GM21576 (cell line): ENCODE data around the gene HRC.
"Not testable (repeated sequence)": the region's sequence is repeated elsewhere in the genome, so short reads cannot be mapped to it uniquely, and the experiment has no call there.

ENCODE experiments used
- ATAC-seq: cut with Tn5 transposase; IDR thresholded peaks from one replicate; pipeline ENCODE4 v1.9.1; 2021; ENCODE audit warnings: mild to moderate bottlenecking, moderate library complexity; ENCODE audit not compliant: unreplicated experiment

HRC gene

DNA sequence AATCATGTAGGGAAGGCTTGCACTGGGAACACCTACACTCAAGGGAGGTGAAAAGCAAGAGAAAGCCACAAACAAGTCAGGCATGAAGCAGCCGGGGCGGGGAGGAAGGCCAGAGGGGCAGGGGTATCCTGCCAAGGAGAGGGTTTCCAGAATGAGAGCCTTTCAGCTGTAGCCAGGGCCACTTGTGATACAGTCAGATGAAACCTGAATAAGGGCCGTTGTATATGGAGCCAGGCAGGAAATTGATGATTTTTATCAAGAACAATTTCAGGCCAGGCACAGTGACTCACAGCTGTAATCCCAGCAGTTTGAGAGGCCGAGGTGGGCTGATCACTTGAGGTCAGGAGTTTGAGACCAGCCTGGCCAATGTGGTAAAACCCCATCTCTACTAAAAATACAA lies 6.8 kb upstream of the HRC start:
- no peak for ATAC-seq

GRCh38 chr19:49160450-49161189 lies 5.4 kb upstream of the HRC start:
- no peak for ATAC-seq

DNA sequence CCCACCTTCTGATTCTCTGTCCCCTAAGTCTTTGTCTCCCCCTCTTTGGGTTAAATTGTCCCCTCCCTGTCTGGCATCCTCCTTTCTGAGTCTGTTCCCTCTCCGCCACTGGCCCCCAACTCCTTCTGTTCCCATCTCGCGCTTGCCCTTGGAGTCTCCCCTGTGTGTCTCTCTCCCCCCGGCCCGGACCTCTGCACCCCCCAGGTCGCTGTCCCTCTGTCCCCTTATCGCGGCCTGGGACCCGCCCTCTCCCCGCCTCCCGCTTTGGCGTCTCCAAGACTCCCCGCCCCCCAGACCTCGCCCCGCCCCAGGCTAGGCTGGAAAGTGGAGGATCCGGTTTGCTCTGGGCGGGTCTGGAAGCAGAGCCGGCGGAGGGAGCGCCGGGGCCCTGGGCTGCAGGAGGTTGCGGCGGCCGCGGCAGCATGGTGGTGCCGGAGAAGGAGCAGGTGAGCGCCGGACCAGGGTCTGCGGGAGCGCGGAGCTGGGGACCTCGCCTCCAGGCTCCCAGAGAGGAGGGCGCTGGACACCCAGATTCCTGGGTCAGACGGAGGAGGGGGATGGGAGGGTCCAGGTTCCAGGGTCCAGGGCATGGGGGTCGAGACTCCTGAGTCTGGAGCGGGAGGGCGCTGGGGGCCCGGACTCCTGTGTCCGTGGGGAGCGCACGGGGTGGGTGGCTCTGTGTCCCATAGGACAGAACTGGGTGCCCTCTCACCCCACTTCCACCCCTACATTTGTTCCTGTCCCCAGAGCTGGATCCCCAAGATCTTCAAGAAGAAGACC lies 2.4 kb upstream of the HRC start, which contains the start of gene TRPM4:
TRPM4 (plus strand) TSS at position 348 of the 780 bp plus-strand sequence; CDS start at position 423, 75 bp downstream.
- ATAC-seq: no peak

DNA sequence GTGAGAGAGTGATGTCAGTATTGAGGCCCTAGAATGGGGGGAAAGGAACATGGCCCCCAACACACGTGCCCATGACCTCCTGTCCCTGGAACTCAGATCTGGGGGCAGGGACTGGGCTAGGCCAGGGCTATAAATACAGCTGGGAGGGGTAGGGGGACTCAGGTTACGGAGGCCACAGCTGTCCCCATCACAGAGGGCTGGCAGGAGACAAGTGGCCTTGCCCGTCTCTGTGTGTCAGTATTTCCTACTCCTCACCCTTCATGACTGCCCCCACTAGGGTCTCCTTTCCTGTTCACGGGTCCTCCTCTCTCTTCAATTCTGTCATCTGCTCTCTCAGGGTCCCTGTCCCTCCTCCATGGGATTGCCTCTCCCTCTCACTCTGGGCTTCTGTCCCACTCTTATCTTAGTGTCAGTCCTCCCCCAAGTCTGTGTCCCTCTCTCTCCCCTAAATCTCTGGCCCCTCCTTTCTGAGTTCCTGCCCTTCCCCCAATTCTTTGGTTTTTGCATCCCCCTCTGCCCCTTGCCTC lies 687 bp upstream of the HRC start:
- ATAC-seq: no peak

- ATAC-seq: no peak
Measured at GRCh38 chr19:49154279-49154678, 917 bp downstream of the HRC start.

GRCh38 chr19:49153167-49153809 lies 1.9 kb downstream of the HRC start:
- no peak for ATAC-seq

GRCh38 chr19:49152119-49152550 lies 3.1 kb downstream of the HRC start:
- ATAC-seq: no peak

GRCh38 chr19:49151267-49152118 lies 3.7 kb downstream of the HRC start:
- ATAC-seq: no peak

DNA sequence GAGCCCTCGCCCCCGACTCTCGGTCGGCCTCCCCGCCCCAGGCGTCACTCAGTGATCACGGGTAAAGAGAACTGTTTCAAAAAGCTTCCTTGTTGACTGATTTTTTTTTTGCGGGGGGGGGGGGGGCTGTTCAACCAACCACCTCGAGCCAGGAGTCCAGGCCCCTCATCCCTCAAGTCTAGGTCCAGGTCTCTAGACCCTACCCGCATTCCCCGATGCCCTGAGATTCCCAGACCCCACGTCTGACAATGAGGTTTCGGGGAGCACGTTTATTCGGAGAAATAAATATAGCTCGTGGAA lies 4.3 kb downstream of the HRC start:
- no peak for ATAC-seq

- no peak for ATAC-seq
Measured at GRCh38 chr19:49150106-49150943, 4.9 kb downstream of the HRC start.

- no peak for ATAC-seq
Measured at GRCh38 chr19:49149652-49150105, 5.5 kb downstream of the HRC start.

DNA sequence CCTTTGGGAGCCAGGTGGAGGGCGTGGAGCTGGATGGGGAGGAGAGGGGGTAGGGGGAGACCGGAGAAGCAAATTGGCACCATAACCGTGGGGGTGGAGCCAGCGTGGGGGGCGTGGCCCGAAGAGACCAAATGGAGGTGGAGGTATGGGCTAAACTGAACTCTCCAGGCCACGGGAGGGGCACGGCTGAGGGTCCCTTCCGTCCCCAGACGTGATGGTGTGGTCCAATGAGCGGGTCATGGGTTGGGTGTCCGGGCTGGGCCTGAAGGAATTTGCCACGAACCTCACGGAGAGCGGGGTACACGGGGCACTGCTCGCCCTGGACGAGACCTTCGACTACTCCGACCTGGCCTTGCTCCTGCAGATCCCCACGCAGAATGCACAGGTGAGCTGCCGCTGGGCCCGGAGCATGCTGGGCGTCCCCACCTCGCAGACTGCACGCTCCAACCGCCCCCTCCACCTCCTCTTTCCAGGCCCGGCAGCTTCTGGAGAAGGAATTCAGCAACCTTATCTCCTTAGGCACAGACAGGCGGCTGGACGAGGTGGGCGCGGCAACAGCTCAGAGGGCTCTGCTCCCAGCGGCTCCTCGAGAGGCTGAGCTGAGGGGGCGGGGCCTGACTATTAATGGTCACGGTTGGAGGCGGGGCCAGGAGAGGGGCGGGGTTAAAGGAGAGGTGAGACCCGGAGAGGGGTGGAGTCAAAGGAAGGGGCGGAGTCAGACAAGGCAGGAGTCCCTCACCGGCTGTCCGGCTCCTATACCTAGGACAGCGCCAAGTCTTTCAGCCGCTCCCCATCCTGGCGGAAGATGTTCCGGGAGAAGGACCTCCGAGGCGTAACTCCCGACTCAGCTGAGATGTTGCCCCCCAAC lies 6.2 kb downstream of the HRC start:
- no peak for ATAC-seq

- no peak for ATAC-seq
Measured at GRCh38 chr19:49148044-49148682, 7.0 kb downstream of the HRC start.

- not testable (repeated sequence) for ATAC-seq
Measured at GRCh38 chr19:49146408-49146770, 8.8 kb downstream of the HRC start.

GRCh38 chr19:49145573-49146407 lies 9.4 kb downstream of the HRC start:
- no peak for ATAC-seq

DNA sequence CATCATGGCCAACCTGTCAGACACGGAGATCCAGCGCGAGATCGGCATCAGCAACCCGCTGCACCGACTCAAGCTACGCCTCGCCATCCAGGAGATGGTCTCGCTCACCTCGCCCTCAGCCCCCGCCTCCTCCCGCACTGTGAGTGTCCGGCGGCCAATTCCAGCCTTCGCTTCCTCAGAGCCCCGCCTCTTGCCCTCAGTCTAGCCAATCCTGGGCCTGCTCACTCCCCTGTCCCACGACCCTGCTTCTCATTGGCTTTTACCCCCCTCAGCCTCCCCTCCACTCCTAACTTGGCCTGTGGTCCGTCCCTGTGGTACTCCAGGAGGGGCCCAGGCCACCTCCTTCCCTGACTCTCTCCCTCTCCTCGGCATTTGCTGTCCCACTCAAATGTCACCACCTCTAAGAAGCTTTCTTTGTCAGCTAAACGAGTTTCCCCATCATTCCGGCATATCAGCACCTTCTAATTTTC lies 12.3 kb downstream of the HRC start:
- ATAC-seq: no peak

- no peak for ATAC-seq
Measured at GRCh38 chr19:49141352-49141751, 13.8 kb downstream of the HRC start.
